ENCODE results near the gene FAM209A. TPM values are rescaled to one million over a fixed set of nuclear protein-coding genes. Genes with fewer than 3 reads are reported as not detected.
"Not testable (repeated sequence)": the region's sequence is repeated elsewhere in the genome, so short reads cannot be mapped to it uniquely, and the experiment has no call there.

The FAM209A gene, protein sequence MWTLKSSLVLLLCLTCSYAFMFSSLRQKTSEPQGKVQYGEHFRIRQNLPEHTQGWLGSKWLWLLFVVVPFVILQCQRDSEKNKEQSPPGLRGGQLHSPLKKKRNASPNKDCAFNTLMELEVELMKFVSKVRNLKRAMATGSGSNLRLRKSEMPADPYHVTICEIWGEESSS
- not detected for total RNA-seq

GRCh38 chr20:56524444-56524843 is at the start of gene FAM209A:
Gene FAM209A, plus strand, starts transcription at chr20:56524744. Its CDS starts 65 bp downstream, at chr20:56524809.
- DNase-seq = not testable (repeated sequence)

DNA sequence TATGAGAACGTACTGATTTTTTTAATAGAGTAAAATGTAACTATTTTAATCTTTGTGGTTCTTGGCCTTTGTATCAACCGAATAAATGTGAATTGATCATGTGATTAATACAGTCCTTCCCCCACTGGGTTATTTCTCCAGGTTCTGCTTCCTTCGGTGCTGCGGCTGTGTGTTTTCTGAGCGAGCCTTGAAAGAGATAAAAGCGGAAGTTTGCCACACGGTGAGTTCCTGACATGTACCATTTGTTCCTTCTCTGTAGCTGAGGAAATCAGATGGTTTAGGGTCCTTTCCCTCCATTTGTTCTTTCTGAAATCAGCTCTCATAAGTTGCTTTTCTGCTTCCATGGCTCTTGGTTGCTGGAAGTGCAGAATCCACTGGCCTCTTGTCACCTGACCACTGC is 40.6 kb upstream of the FAM209A start:
- no peak for DNase-seq

DNA sequence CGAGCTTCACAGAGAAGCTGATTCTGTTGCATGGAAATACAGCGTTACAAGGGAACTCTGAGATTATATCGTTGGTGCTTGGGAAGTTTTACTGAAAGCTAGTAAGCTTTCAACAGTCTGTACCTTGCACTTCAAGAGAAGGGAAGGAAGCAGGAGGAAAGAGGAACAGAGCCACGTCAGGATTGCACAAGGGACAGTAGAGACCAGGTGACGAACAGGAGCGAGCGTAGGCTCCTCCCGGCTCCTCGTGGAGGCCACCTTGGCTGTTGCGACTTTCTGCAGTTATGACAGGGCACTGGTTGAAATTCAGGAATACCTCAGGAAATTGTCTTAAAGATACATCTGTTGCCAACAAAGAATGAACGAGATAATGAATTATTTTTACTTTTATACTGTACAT is 37.3 kb upstream of the FAM209A start:
- DNase-seq = no peak

- no peak for DNase-seq
Measured at GRCh38 chr20:56488566-56488965, 36.0 kb upstream of the FAM209A start.

DNA sequence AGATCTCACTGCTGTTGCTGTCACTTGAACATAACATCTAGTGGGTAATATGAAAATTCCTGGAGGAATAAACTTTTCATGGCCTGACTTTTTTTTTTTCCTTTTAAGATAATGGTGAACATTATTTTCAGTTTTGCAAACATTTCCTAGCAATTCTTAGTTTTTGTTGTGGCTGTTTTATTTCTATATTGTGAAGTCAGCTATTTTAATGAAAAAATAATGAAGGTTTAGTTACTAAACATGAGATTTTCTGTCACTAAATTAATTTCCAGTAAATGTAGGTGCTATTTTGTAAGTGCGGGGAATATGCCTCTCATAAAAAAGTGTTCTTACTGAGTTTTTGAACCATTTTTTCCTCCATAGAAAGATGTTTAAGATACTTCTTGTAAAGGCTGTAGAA is 23.4 kb upstream of the FAM209A start:
- DNase-seq = no peak

DNA sequence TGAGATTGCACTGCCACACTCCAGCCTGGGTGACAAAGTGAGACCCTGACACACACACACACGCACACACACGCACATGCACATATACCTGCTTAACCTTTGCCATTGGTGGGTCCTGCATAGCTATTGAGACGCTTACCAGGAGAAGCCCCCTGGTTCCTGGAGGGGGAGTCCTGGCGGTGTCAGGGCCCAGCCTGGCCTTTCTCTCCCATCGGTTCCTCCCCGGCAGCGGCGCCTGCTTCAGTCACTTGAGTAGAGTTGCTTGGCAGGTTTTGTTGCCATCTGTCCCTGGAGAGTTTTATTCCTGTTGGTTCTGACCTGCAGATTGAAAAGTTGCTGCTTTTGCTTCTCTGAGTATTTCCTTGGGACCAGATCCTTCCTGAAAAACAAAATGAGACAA is 20.6 kb upstream of the FAM209A start:
- DNase-seq = no peak

DNA sequence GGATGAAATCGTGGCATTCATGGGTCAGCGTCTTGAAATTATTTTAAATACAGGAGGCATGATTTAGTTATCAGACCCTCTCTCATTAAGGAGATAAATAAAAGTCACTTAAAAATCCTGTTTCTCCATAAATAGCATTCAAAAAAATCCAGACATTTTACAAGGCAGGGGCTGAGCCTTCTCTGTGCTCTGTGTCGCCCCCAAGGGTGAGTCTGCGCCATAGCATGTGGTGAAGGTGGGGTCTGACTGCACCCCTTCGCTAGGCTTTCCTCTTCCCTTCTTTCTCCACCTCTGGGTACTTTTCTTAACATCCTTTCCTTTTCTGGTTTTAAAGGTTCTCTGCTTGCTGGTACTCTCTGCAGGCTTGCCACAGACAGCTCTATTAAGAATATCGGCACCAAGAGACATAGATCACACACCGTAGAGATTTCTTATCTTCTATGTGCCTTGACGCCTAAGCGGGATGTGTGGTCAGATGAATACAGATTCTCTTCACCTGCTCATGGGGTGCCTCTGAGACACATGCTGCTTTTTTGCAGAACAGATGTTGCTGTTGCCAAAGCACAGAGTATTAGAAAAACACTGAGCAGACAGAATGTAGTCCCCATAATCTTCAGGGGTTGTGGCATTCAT is 20.1 kb upstream of the FAM209A start:
- DNase-seq = no peak

GRCh38 chr20:56506103-56506502 is 18.4 kb upstream of the FAM209A start:
- DNase-seq = no peak

DNA sequence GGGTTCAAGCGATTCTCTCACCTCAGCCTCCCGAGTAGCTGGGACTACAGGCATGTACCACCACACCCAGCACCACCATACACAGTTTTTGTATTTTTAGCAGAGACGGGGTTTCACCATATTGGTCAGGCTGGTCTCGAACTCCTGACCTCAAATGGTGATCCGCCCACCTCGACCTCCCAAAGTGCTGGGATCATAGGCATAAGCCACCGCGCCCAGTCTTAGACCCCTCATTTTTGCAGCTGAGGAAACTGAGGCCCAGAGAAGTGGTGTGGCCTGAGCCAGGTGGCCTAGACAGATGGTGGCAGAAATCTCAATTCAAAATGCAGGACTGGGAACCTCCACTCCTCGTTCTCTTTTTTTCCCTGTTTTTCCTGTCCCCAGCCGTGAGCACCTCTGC is 12.6 kb upstream of the FAM209A start:
- DNase-seq = no peak

- peak; percentile 28 for DNase-seq
Measured at GRCh38 chr20:56513161-56514150, 11.1 kb upstream of the FAM209A start.

GRCh38 chr20:56516631-56517030 is 7.9 kb upstream of the FAM209A start:
- no peak for DNase-seq

GRCh38 chr20:56517211-56517610 is 7.3 kb upstream of the FAM209A start:
- no peak for DNase-seq

DNA sequence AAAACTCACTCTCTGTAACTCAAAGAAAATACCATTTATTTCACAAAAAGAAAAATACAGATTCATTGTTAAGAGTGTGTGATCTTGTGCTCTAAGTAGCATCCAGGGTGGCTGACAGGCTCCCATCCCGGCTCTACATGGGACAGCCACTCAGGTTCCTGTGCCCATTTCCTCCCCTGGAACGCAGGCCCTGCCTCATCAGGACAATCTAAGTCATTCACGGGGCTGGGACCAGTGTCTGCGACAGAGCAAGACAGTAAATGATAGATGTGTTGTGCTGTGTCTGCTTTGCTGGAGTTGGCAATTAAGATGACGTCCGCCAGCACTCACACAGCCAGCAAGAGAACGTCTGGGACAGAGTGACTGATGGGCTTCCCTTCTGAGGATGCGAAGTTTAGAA is 6.9 kb upstream of the FAM209A start:
- no peak for DNase-seq

- DNase-seq = no peak
Measured at GRCh38 chr20:56518126-56518525, 6.4 kb upstream of the FAM209A start.

DNA sequence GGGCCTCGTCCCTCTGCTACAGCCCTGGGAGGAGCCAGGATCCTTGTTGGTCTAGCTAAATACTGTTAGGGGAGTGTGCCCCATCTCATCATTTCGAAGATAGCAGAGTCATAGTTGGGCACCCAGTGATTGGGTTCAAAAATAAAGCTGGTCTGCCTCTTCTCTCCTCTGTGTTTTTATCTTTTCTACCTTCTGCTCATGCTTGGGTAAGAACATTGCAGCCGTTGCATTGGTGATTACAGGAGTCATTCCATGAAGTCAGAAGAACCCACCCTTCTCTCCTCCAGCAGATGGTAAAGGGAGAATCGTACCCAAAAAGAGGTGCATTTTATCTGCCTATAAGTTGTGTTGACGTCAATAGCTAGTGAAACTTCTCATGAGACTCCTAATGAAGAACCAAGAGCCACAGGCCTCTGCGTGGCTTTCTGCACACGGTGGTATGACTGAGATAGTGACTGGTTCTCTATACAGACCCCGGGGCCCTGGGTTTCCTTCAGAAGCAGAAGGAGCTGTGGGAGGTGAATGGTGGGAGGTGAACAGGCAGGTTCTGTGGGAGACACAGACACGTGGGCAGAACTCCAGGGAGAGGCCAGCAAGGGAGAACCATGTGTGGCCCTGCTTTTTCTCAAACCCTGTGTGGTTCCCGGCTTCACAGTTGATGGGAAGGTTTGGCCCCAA is 5.7 kb upstream of the FAM209A start:
- DNase-seq = no peak

DNA sequence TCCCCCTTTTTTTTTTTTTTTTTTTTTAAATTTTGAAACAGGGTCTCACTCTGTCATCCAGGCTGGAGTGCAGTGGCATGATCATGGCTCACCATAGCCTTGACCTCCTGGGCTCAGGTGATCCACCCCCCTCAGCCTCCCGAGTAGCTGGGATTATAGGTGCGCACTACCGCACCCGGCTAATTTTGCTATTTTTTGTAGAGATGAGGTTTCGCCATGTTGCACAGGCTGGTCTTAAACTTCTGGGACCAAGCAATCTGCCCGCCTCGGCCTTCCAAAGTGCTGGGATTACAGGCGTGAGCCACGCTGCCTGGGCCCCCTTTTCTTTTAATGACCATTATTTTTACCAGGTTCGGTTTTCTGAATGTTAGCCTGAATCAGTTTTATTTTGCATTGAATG is 5.0 kb upstream of the FAM209A start:
- no peak for DNase-seq

- no peak for DNase-seq
Measured at GRCh38 chr20:56520180-56520579, 4.4 kb upstream of the FAM209A start.

DNA sequence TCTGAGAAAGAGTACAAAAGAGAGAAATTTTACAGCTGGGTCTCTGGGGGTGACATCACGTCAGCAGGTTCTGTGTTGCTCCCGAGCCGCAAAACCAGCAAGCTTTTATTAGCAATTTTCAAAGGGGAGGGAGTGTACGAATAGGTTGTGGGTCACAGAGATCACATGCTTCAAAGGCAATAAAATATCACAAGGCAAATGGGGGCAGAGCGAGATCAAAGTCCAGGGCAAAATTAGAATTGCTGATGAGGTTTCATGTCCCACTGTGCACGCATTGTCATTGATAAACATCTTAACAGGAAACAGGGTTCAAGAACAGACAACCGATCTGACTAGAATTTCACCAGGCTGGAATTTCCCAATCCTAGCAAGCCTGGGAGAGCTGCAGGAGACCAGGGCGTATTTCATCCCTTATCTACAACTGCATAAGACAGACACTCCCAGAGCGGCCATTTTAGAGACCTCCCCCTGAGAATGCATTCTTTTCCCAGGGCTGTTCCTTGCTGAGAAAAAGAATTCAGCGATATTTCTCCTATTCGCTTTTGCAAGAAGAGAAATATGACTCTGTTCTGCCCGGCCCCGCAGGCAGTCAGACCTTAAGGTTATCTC is 3.7 kb upstream of the FAM209A start:
- DNase-seq = not testable (repeated sequence)

DNA sequence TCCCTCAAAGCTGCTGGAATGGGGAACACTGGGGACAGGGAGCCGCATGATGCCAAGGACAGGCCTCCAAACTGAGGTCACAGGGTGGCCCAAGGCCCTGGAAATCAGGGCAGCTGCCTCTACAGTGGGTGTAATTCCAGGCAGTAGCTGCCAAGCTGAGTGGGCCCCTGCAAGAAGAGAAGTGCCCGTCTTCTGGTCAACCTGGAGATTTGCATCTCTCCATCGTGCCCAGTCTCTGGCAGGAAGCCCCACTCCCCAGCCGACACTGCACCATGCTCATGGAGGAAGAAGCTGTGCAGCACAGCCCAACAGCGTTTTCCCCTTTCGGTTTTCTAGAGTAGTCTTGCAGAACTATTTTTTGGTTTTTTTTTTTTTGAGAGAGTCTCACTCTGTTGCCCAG is 2.2 kb upstream of the FAM209A start:
- no peak for DNase-seq

DNA sequence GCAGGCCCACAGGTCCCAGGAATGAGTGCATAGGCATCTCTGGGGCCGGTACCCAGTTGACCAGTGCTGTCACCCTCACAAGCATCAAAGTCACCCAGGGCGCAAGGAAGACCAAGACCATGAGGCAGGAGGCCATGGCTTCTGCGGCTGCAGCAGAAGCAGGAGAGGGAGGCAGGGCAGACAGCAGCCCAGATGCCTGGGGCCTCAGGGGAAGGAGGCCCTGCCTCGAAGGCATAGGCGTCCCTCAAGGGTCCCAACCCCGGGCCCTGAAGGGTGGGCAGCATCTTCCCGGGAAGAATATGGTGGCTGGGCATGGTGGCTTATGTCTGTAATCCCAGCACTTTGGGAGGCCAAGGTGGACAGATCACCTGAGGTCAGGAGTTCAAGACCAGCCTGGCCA is 3.0 kb downstream of the FAM209A start:
- DNase-seq = no peak

DNA sequence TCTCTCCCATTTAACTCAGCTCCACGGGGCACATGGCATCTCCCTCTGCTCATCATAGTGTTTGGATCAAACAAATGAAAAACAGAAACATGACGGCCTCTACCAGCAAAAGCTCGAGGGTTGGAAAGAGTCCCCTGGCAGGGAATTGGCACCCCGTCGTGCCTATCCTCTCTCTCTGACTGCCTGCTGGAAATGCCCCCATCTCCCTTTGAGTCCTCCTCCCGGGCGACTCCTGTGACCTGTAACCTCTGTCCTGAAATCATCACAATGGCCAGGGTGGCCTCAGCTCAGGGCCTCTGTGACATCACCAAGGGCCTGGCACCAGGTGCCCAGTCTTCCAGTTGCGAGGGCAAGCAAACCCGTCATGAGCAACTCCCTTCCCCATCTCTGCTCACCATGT is 8.4 kb downstream of the FAM209A start, which contains the start of gene FAM209B:
Gene FAM209B, plus strand, starts transcription at position 301 of the 400 bp plus-strand sequence. Its CDS starts 96 bp downstream, at position 397.
- not testable (repeated sequence) for DNase-seq

DNA sequence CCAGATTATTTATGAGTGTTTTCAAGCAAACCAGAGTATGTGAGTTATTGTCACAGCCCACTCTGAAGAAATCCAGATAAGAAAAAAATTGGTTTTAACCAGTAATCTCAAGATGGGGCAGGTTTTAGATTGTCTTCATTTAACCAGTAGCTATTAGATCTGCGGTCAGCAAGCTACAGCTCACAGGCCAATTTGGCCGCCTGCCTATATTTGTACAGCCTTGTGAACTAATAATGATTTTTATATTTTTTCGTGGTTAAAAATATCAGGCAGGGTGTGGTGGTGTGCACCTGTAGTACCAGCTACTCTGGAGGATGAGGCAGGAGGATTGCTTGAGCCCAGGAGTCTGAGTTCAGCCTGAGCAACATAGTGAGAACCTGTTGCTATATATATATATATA is 13.5 kb downstream of the FAM209A start:
- no peak for DNase-seq

All from tongue (tissue), 2 donors.